A673 (cell line): Measurements from ENCODE around the gene SVIL.

ENCODE experiments used
- CTCF ChIP-seq: fragments of 300-800, 200-600 bp; sonication (generic); conservative IDR thresholded peaks from 2 replicates; pipeline ENCODE4 v1.5.1; 2017; ENCODE audit warnings: low read depth, mild to moderate bottlenecking, antibody characterized with exemption, low read length, moderate library complexity, mixed read lengths
- EZH2 ChIP-seq: fragments of 200-600 bp; sonication (generic); IDR thresholded peaks from 2 replicates; pipeline ENCODE4 v1.6.1; 2017; ENCODE audit warnings: borderline replicate concordance, low read depth, mild to moderate bottlenecking, mixed read lengths, antibody characterized with exemption, low read length; ENCODE audit not compliant: poor library complexity, severe bottlenecking

- TF ChIP-seq CTCF (no peak; the same call in 1 of the 2 replicates), EZH2 (no peak)
Observed at GRCh38 chr10:29555091-29555745, 79.6 kb downstream of the SVIL start.
